HEK293 (cell line): ENCODE results near the gene TLE4.

Experiments
- CTCF ChIA-PET: fragments of 350-600 bp; formaldehyde crosslinking; extraction: SDS; loops from one replicate; lab custom pipeline; 2021; ENCODE audit warnings: antibody characterized with exemption; lab: Yijun Ruan, JAX
- POLR2A ChIA-PET: fragments of 300-600 bp; formaldehyde crosslinking; extraction: SDS; loops from one replicate; lab custom pipeline; 2020; ENCODE audit warnings: antibody characterized with exemption, inconsistent platforms; lab: Yijun Ruan, JAX
- H3K27ac ChIP-seq: fragments of 200-500 bp; sonication (Bioruptor generic); 2 replicates; pipeline ENCODE4 v1.5.1; 2014; ENCODE audit warnings: low read depth, low read length, control low read depth, inconsistent platforms; ENCODE audit errors: extremely low read depth
- H3K36me3 ChIP-seq, 2 experiments: fragments of 200-500 bp in 1 of 2; sonication (Bioruptor generic) in 1 of 2; 1 replicate in 1 of 2; 2 replicates in 1 of 2; pipeline ENCODE4 v1.5.1; 2014 to 2017; ENCODE audit warnings: inconsistent platforms in 2 of 2, low read length in 2 of 2; ENCODE audit not compliant: control insufficient read depth in 2 of 2, insufficient read depth in 1 of 2
- H3K4me1 ChIP-seq: fragments of 200-500 bp; sonication (Bioruptor generic); 2 replicates; pipeline ENCODE4 v1.5.1; 2014; ENCODE audit warnings: mild to moderate bottlenecking, low read length, inconsistent platforms; ENCODE audit not compliant: control insufficient read depth, insufficient read depth
- H3K4me3 ChIP-seq: 2 replicates; pipeline ENCODE4 v1.5.1; 2011; ENCODE audit warnings: low read depth, mild to moderate bottlenecking, control low read depth, low read length, moderate library complexity
- H3K9me3 ChIP-seq: fragments of 200-500 bp; sonication (Bioruptor generic); 2 replicates; pipeline ENCODE4 v1.5.1; 2014; ENCODE audit warnings: low read depth, low read length, inconsistent platforms; ENCODE audit not compliant: control insufficient read depth, insufficient read depth
- EGR2 ChIP-seq: fragments of 450-650 bp; formaldehyde crosslinking; IDR thresholded peaks from 2 replicates; pipeline ENCODE4 v1.5.1; 2016; ENCODE audit warnings: low read depth, missing biosample characterization, missing genetic modification characterization
- TRIM28 ChIP-seq: IDR thresholded peaks from 2 replicates; pipeline ENCODE4 v1.6.1; 2011; ENCODE audit warnings: low read length, control low read depth, borderline replicate concordance
- ZBTB7A ChIP-seq: fragments of 450-650 bp; formaldehyde crosslinking; IDR thresholded peaks from 2 replicates; pipeline ENCODE4 v1.5.1; 2016; ENCODE audit warnings: low read depth, missing biosample characterization, missing genetic modification characterization
- ZFP3 ChIP-seq: fragments of 450-650 bp; formaldehyde crosslinking; IDR thresholded peaks from 2 replicates; pipeline ENCODE4 v1.5.1; 2016; ENCODE audit warnings: low read depth, missing biosample characterization, missing genetic modification characterization
- ZNF274 ChIP-seq, 2 experiments: fragments of 200-500 bp in 1 of 2; fragments of 450-650 bp in 1 of 2; sonication (Bioruptor generic) in 1 of 2; formaldehyde crosslinking in 1 of 2; IDR thresholded peaks; 2 replicates each; pipeline versions ENCODE4 v1.5.1 to v1.6.1; 2014 to 2016; ENCODE audit warnings: borderline replicate concordance in 1 of 2, inconsistent platforms in 1 of 2, low read length in 1 of 2, missing biosample characterization in 1 of 2, missing genetic modification characterization in 1 of 2
- ZNF514 ChIP-seq: fragments of 450-650 bp; formaldehyde crosslinking; IDR thresholded peaks from 2 replicates; pipeline ENCODE4 v1.5.1; 2016; ENCODE audit warnings: missing biosample characterization, missing genetic modification characterization
- ZNF677 ChIP-seq: fragments of 450-650 bp; IDR thresholded peaks from 2 replicates; pipeline ENCODE4 v1.5.0; 2018; ENCODE audit warnings: missing biosample characterization, mild to moderate bottlenecking, missing genetic modification characterization, moderate library complexity
- TF ChIP-seq, protein P1 (sequence below): IDR thresholded peaks from 2 replicates; pipeline ENCODE4 v1.6.1; 2011; ENCODE audit warnings: mild to moderate bottlenecking, low read depth, low read length, borderline replicate concordance
- TF ChIP-seq, protein P2 (sequence below): fragments of 450-650 bp; formaldehyde crosslinking; conservative IDR thresholded peaks from 2 replicates; pipeline ENCODE4 v1.5.1; 2016; ENCODE audit warnings: low read depth, missing biosample characterization, missing genetic modification characterization
- TF ChIP-seq, protein P3 (sequence below): fragments of 450-650 bp; formaldehyde crosslinking; IDR thresholded peaks from 2 replicates; pipeline ENCODE4 v1.5.1; 2016; ENCODE audit warnings: missing biosample characterization, missing genetic modification characterization
- TF ChIP-seq, protein P4 (sequence below): fragments of 450-650 bp; formaldehyde crosslinking; IDR thresholded peaks from 2 replicates; pipeline ENCODE4 v1.5.1; 2017; ENCODE audit warnings: missing biosample characterization, mild to moderate bottlenecking, missing genetic modification characterization, moderate library complexity
- TF ChIP-seq, protein P5 (sequence below): fragments of 450-650 bp; formaldehyde crosslinking; IDR thresholded peaks from 2 replicates; pipeline ENCODE4 v1.5.1; 2016; ENCODE audit warnings: missing biosample characterization, missing genetic modification characterization
- TF ChIP-seq, protein P6 (sequence below): fragments of 450-650 bp; IDR thresholded peaks from 2 replicates; pipeline ENCODE4 v1.5.1; 2018; ENCODE audit warnings: missing biosample characterization, mild to moderate bottlenecking, missing genetic modification characterization

TLE4 gene

DNA sequence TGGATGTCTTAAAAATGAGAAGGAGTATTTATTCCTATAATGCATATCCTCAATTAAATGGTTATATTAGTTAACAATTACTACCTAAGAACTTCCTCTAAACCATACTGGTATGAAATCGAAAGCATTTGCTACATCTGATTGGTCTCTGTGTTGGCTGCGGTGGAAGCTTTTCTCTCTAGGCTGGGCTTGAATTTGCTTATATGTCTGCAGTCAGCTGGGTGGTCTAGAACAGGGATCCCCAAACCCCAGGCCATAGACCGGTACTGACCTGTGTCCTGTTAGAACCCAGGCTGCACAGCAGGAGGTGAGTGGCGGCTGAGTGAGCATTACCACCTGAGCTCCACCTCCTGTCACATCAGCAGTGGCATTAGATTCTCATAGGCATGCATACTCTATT lies 112.3 kb downstream of the TLE4 start:
- Histone ChIP-seq H3K4me3 (no peak overlapping the region), H3K4me1 (no peaks in the 10 kb centered on the region), H3K27ac (no peak overlapping the region), H3K9me3 (no peaks in the 10 kb centered on the region), H3K36me3 (peaks cover 0 to 3% of the 10 kb centered on the region in 2 experiments; a peak in 1 of 3 replicates)
- TF ChIP-seq EGR2 (tag by site-specific recombination) (no peak), ZNF514 (tag by site-specific recombination) (no peak), ZNF677 (tag by site-specific recombination) (no peak), ZFP3 (tag by site-specific recombination) (no peak), ZBTB7A (tag by site-specific recombination) (no peak)
- TF ChIP-seq, protein P1, sequence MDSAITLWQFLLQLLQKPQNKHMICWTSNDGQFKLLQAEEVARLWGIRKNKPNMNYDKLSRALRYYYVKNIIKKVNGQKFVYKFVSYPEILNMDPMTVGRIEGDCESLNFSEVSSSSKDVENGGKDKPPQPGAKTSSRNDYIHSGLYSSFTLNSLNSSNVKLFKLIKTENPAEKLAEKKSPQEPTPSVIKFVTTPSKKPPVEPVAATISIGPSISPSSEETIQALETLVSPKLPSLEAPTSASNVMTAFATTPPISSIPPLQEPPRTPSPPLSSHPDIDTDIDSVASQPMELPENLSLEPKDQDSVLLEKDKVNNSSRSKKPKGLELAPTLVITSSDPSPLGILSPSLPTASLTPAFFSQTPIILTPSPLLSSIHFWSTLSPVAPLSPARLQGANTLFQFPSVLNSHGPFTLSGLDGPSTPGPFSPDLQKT: peak; percentile 13; the same call in 1 of the 2 replicates
- TF ChIP-seq, protein P2, sequence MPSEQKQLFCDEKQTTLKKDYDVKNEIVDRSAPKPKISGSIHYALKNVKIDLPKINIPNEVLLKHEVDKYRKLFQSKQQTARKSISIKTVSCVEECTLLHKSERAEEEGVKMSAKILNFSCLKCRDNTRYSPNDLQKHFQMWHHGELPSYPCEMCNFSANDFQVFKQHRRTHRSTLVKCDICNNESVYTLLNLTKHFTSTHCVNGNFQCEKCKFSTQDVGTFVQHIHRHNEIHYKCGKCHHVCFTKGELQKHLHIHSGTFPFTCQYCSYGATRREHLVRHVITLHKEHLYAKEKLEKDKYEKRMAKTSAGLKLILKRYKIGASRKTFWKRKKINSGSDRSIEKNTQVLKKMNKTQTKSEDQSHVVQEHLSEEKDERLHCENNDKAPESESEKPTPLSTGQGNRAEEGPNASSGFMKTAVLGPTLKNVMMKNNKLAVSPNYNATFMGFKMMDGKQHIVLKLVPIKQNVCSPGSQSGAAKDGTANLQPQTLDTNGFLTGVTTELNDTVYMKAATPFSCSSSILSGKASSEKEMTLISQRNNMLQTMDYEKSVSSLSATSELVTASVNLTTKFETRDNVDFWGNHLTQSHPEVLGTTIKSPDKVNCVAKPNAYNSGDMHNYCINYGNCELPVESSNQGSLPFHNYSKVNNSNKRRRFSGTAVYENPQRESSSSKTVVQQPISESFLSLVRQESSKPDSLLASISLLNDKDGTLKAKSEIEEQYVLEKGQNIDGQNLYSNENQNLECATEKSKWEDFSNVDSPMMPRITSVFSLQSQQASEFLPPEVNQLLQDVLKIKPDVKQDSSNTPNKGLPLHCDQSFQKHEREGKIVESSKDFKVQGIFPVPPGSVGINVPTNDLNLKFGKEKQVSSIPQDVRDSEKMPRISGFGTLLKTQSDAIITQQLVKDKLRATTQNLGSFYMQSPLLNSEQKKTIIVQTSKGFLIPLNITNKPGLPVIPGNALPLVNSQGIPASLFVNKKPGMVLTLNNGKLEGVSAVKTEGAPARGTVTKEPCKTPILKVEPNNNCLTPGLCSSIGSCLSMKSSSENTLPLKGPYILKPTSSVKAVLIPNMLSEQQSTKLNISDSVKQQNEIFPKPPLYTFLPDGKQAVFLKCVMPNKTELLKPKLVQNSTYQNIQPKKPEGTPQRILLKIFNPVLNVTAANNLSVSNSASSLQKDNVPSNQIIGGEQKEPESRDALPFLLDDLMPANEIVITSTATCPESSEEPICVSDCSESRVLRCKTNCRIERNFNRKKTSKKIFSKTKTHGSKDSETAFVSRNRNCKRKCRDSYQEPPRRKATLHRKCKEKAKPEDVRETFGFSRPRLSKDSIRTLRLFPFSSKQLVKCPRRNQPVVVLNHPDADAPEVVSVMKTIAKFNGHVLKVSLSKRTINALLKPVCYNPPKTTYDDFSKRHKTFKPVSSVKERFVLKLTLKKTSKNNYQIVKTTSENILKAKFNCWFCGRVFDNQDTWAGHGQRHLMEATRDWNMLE (tag by site-specific recombination): no peak
- TF ChIP-seq, protein P3, sequence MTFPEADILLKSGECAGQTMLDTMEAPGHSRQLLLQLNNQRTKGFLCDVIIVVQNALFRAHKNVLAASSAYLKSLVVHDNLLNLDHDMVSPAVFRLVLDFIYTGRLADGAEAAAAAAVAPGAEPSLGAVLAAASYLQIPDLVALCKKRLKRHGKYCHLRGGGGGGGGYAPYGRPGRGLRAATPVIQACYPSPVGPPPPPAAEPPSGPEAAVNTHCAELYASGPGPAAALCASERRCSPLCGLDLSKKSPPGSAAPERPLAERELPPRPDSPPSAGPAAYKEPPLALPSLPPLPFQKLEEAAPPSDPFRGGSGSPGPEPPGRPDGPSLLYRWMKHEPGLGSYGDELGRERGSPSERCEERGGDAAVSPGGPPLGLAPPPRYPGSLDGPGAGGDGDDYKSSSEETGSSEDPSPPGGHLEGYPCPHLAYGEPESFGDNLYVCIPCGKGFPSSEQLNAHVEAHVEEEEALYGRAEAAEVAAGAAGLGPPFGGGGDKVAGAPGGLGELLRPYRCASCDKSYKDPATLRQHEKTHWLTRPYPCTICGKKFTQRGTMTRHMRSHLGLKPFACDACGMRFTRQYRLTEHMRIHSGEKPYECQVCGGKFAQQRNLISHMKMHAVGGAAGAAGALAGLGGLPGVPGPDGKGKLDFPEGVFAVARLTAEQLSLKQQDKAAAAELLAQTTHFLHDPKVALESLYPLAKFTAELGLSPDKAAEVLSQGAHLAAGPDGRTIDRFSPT (tag by site-specific recombination): no peak
- POLR2A ChIA-PET: interaction anchor here (0.6 kb wide), 1 partner anchor 135 kb away, joined by 4 read pairs; no protein-coding TSS in a partner anchor
- CTCF ChIA-PET: no interaction called here

DNA sequence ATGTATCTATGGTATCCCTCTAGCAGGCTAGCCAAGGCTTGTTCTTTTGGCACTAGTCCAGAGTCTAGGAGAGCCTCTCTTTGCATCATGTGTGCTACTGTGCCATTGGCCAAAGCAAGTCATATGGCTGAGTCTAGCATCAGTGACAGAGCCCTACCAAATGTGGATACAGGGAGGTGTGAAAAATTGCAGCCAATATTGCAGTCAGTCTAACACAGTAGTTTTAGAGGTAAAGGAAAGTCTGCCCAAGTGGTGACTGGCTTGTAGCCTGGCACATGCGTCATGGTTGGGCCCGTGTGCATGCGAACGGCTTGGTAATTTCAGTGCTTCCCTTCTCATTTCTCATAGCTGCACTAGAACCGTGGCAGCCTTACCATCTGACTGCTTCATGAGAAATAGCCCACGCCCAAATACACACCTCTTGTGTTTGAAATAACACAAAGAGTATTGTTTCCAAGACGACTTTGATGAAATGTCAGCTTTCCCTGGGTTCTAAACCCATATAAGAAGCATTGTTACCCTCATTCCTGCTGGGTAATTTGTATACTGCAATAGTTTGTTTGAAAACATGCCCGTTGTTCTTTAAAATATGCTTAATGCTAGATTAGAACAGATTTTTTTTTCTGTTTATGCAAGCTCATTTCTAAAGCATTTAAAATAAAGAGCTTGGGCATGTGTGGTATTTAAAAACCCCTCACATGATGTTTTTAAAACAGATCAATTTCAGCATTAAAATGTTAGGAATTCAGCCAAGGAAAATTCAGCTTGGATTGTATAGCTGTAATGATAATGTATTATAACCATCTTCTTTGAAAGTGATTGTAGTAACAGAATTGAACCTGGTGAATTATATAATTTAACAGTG lies 113.2 kb downstream of the TLE4 start:
- Histone ChIP-seq H3K4me3 (no peak overlapping the region), H3K36me3 (peaks cover 0 to 3% of the 10 kb centered on the region in 2 experiments; a peak in 1 of 3 replicates), H3K9me3 (no peaks in the 10 kb centered on the region), H3K4me1 (no peaks in the 10 kb centered on the region), H3K27ac (no peak overlapping the region)
- CTCF ChIA-PET: interaction anchor here (0.7 to 1.1 kb wide), 3 partner anchors 10 to 22 kb away, joined by 3 to 6 read pairs (median 3); no protein-coding TSS in a partner anchor
- POLR2A ChIA-PET: interaction anchor here (0.6 to 1.1 kb wide), 3 partner anchors 113 to 429 kb away, joined by 4 read pairs; partner anchors contain the start of gene TLE4
- TF ChIP-seq ZNF274 (IDR thresholded peaks at IDR 0.05; ENCODE audit: low read length) (no peak), ZNF274 (tag by site-specific recombination; IDR thresholded peaks at IDR 0.05; ENCODE audit: borderline replicate concordance) (no peak), TRIM28 (peak; percentile 96; the same call in 1 of the 2 replicates)
- TF ChIP-seq, protein P4, sequence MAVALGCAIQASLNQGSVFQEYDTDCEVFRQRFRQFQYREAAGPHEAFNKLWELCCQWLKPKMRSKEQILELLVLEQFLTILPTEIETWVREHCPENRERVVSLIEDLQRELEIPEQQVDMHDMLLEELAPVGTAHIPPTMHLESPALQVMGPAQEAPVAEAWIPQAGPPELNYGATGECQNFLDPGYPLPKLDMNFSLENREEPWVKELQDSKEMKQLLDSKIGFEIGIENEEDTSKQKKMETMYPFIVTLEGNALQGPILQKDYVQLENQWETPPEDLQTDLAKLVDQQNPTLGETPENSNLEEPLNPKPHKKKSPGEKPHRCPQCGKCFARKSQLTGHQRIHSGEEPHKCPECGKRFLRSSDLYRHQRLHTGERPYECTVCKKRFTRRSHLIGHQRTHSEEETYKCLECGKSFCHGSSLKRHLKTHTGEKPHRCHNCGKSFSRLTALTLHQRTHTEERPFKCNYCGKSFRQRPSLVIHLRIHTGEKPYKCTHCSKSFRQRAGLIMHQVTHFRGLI (tag by site-specific recombination): peak; percentile 35; the same call in 1 of the 2 replicates
- TF ChIP-seq, protein P5, sequence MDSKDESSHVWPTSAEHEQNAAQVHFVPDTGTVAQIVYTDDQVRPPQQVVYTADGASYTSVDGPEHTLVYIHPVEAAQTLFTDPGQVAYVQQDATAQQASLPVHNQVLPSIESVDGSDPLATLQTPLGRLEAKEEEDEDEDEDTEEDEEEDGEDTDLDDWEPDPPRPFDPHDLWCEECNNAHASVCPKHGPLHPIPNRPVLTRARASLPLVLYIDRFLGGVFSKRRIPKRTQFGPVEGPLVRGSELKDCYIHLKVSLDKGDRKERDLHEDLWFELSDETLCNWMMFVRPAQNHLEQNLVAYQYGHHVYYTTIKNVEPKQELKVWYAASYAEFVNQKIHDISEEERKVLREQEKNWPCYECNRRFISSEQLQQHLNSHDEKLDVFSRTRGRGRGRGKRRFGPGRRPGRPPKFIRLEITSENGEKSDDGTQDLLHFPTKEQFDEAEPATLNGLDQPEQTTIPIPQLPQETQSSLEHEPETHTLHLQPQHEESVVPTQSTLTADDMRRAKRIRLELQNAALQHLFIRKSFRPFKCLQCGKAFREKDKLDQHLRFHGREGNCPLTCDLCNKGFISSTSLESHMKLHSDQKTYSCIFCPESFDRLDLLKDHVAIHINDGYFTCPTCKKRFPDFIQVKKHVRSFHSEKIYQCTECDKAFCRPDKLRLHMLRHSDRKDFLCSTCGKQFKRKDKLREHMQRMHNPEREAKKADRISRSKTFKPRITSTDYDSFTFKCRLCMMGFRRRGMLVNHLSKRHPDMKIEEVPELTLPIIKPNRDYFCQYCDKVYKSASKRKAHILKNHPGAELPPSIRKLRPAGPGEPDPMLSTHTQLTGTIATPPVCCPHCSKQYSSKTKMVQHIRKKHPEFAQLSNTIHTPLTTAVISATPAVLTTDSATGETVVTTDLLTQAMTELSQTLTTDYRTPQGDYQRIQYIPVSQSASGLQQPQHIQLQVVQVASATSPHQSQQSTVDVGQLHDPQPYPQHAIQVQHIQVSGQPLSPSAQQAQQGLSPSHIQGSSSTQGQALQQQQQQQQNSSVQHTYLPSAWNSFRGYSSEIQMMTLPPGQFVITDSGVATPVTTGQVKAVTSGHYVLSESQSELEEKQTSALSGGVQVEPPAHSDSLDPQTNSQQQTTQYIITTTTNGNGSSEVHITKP: peak; percentile 86
- TF ChIP-seq, protein P6, sequence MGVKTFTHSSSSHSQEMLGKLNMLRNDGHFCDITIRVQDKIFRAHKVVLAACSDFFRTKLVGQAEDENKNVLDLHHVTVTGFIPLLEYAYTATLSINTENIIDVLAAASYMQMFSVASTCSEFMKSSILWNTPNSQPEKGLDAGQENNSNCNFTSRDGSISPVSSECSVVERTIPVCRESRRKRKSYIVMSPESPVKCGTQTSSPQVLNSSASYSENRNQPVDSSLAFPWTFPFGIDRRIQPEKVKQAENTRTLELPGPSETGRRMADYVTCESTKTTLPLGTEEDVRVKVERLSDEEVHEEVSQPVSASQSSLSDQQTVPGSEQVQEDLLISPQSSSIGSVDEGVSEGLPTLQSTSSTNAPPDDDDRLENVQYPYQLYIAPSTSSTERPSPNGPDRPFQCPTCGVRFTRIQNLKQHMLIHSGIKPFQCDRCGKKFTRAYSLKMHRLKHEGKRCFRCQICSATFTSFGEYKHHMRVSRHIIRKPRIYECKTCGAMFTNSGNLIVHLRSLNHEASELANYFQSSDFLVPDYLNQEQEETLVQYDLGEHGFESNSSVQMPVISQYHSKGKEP (tag by site-specific recombination): 0 out of 2 replicates have a peak, but pooled peaks have one; percentile 34
- TF ChIP-seq, all 188 proteins: peak for 4
